GM19023 (cell line): ENCODE results near the gene LRCOL1.

Source experiments
- ATAC-seq: cut with Tn5 transposase; IDR thresholded peaks from one replicate; pipeline ENCODE4 v1.9.1; 2021; ENCODE audit warnings: mild to moderate bottlenecking, moderate library complexity; ENCODE audit not compliant: unreplicated experiment

Gene LRCOL1

DNA sequence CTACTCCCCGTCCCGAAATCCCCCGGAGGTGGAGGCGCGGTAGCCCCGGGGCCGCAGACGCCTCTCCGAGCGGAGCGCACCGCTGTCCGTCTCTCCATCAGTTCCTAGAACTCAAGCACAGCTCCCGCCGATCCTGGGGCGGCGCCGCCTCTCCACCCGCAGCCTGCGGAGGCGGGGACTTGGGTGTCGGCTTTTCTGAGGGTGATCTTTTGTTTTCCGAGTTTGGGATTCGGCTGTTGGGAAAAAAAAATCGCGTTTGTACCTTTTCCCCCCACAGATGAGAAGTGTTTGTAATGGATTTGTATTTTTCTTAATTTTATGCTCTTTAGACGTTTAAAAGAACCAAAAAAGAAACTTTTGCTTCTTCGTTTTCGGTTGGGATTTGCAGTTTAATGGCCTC, 26.6 kb downstream of the LRCOL1 start:
- ATAC-seq: no peak

GRCh38 chr12:132583411-132583710, 27.0 kb downstream of the LRCOL1 start:
- ATAC-seq: no peak

GRCh38 chr12:132582582-132583410, 27.6 kb downstream of the LRCOL1 start:
- no peak for ATAC-seq

DNA sequence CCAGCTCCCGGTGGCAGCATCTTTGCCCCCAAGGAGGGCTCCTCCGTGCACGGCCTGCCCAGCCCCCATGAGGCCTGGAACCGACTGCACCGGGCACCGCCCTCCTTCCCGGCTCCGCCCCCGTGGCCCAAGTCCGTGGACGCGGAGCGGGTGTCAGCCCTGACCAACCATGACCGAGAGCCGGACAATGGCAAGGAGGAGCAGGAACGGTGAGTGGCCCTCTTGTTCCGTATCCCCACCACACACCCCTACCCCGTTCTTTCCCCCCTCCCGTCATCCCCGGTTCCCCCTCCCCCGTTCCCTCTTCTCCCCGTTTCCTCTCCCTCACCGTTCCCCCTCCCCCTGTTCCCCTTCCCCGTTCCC, 28.3 kb downstream of the LRCOL1 start:
- no peak for ATAC-seq

GRCh38 chr12:132581348-132582057, 28.9 kb downstream of the LRCOL1 start:
- no peak for ATAC-seq

- no peak for ATAC-seq
Measured at GRCh38 chr12:132580701-132581292, 29.6 kb downstream of the LRCOL1 start.

- no peak for ATAC-seq
Measured at GRCh38 chr12:132579744-132580143, 30.6 kb downstream of the LRCOL1 start.

GRCh38 chr12:132578826-132579225, 31.6 kb downstream of the LRCOL1 start:
- no peak for ATAC-seq

- ATAC-seq: no peak
Measured at GRCh38 chr12:132578118-132578517, 32.3 kb downstream of the LRCOL1 start.

DNA sequence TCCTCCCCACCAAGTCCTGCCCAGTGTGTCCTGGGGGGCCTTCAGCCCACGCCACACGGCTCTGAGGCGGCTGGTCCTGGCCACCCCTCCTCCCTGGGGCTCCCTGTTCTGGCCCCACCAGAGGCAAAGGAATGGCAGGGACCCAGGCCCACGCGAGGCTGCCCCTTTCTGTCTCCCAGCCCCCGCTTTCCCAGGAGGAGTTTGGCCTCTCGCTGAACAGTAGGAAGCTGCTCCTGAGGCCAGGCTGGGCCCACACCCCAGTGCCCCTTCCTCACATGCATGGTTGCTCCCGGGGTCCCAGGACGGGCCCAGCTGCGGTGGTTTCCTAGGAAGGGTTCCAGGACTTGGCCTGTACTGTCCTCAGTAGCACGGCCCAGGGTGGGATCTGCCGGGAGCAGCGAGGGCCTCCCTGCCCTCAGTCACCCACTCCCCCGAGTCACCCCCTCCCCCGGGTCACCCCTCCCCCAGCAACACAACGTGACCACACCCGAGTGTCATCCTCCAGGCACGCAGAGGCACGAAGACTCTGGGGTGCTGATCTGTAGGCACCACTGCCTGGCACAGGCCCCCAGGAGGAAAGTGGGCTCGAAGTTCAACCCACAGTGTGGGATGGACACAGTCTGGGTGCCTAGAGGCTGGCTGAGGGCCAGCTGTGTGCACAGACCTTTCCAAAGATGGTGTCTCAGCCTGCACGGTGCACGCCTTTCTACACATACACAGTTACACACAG, 33.0 kb downstream of the LRCOL1 start:
- ATAC-seq: no peak

DNA sequence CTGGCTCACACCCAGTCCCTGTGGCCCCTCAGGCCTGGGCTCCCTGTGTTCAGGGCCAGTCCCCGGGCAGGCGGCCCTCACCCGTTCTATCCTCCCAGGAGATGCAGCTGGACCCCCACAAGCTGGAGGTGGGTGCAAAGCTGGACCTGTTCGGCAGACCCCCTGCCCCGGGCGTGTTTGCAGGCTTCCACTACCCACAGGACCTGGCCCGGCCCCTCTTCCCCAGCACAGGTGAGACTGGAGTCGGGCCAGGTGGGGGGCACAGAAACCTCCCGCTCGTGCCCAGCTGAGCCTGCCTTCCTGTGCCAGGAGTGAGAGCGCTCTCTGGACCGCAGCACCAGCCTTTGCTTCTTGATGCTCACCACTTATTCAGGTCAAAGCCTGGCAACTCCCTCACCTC, 33.7 kb downstream of the LRCOL1 start:
- ATAC-seq: no peak

- no peak for ATAC-seq
Measured at GRCh38 chr12:132575661-132576060, 34.7 kb downstream of the LRCOL1 start.

GRCh38 chr12:132574271-132574996, 35.9 kb downstream of the LRCOL1 start:
- no peak for ATAC-seq

DNA sequence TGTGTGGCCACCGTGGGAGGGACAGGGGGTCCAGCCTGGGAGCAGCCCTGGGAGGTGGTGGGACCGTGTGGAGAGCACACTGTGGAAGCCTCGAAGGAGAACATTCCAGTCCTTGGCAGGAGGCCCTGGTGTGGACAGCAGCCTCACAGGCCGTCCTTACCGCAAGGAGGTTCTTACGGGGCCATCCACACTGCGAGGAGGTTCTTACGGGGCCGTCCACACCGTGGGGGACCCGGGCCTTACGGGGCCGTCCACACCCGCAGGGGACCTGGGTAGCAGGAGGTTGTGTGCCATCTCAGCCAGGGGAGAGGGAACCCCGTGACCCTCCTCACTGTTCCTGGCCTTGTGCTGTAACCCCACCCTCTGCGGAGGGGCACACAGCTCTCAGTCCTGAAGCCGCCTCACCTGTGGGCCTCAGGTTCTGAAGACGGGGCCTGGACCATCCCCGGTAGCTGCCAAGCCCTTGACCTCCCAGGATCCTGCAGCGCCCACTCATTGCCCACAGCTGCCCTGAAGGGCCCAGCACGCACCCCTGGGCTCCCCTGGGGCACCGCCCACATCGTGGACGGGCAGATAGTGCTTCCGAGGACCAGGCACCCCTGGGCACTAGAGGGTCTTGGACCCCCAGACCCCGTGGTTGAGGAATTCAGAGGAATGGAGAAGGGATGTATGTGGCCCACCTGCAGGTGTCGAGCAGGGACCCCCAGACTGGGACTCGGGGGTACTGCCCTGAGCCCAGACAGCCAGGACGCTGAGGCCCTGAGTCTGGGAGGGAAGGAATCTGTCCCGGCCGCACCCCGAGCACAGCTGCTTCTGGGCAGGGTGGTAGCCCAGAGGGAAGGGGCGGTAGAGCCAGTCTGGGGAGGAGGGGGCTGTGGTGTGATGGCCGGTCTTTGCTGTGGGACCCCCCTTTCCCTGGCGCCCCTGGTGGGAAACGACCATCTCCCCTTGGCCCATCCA, 37.3 kb downstream of the LRCOL1 start:
- ATAC-seq: no peak

- ATAC-seq: no peak
Measured at GRCh38 chr12:132572106-132572505, 38.3 kb downstream of the LRCOL1 start.

- ATAC-seq: no peak
Measured at GRCh38 chr12:132571598-132571997, 38.8 kb downstream of the LRCOL1 start.

- ATAC-seq: no peak
Measured at GRCh38 chr12:132571051-132571450, 39.3 kb downstream of the LRCOL1 start.

DNA sequence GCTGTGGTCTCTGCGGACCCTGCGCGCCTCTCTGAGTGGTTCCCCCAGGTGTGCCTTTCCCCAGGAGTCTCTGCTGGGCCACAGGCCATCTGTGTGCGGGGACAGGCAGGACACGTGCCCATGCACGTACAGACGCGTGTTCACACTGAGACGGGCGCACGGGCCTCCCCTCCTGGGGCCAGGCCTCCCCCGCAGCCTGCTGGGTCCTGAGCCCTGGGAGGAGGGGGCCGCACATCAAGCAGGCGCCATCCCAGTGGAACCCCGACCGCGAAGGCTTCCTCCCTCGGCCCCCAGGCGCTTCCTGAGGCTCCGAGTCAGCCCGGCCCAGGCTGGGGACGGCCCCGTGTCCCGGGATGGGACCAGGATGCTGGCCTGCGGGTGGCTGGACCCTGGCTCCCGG, 39.7 kb downstream of the LRCOL1 start:
- ATAC-seq: no peak

DNA sequence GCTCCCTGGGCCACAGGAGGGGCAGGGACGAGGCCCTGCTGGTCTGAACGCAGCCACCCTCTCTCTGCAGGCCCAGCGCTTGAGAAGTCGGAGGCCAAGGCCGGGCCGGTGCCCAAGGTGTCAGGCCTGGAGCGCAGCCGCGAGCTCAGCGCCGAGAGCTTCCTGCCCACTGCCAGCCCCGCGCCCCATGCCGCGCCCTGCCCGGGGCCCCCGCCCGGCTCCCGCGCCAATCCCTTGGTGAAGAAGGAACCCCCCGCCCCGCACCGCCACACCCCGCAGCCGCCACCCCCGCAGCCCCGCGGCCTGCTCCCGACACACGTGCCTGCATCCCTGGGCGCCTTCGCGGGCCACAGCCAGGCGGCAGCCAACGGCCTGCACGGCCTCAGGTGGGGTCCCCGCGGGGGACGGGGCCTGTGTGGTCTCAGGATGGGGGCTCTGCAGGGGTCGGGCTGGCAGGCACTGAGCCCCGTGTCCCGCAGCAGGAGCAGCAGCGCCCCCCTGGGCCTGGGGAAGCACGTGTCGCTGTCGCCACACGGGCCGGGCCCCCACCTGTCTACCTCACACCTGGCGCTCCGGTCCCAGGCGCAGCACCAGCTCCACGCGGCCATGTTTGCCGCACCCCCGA, 40.4 kb downstream of the LRCOL1 start:
- no peak for ATAC-seq
